CD4-positive, alpha-beta T cell treated with Interleukin-4 for 4 hours (primary cell): ENCODE data around the gene SUPV3L1.
A peak's percentile ranks its signal among the peaks of the same experiment; 100 is the strongest.

Experiments used
- DNase-seq: peaks from one replicate; pipeline ENCODE4 v3.0.0-alpha.2; 2020

Gene SUPV3L1

DNA sequence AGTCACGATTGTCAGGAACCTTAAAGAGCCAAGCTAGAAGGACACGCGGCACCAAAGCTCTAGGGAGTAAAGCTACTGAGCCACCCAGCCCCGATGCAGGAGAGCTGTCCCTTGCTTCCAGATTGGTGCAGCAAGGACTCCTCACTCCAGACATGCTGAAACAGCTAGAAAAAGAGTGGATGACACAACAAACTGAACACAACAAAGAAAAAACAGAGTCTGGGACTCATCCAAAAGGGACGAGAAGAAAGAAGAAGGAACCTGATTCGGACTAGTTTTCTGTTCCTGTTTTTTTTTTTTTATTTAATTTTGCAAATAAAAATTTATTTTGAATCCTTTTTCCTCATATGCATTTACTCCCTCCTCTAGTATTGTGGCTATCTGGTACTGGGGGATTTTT, 28.7 kb downstream of the SUPV3L1 start:
- DNase-seq, result no peak

DNA sequence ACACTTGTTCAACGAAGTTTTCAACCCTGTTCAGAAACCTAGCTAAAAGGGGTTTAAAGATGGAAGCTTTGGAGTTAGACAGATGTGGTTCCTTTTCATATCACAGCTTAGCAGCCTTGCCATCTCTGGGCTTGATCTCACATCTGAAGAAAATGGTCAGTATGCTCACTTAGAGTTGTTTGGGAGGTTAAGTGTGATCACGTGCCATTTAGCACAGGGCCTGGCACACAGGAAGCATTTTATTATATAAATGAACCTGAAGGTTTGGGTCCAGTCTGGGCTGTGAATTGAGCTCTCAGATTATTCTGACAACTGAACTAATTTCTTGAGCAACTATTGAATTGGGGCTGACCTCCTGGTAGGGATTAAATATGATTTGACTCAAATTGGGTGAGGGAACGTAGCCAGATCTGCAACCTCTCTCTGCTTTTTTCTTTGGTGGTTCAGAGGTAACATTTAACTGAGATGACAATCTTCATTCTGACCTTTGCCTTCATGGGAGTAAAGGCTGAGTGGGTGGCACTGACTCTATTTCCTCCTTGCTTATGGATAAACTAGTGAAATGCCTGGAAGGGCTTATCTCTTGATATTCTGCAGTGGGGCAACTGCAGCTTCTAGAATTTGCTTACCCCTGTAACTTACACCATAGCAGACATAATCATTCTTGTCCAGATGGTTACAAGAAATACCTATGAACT, 29.9 kb downstream of the SUPV3L1 start:
- no peak for DNase-seq

DNA sequence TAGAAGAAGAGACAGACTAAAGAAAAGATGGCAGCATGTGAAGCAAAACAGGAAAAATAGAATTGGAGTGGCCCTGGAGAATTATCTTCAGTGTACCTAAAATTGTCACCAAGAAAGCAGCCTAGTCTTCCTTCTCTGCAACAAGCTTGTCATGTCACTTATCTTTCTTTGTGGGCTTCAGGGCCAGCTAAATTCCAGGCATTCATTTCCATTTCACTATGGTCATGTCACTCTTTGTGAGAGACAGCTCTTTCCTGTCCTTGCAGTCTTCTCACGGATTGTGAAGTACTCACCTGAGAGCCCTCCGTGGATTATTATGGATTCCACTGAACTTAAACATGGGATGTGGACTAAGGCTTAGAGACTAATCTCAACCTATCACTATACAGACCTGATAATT, 31.1 kb downstream of the SUPV3L1 start:
- DNase-seq, result no peak

DNA sequence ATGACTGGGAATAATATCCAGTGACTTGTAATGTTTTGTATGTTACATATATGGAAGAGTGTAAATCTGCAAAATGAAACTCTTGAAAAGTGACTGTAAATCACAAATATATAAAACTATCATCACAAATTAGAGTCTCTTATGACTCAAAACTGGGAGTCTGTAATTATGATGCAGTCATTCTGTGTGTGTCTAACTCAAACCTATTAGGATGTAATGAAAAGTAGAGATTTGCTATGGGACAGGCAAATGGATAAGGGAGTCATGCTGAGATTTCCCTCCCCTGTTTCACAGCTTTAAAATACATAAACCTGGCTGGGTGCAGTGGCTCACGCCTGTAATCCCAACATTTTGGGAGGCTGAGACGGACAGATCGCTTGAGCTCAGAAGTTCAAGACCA, 31.5 kb downstream of the SUPV3L1 start:
- no peak for DNase-seq

DNA sequence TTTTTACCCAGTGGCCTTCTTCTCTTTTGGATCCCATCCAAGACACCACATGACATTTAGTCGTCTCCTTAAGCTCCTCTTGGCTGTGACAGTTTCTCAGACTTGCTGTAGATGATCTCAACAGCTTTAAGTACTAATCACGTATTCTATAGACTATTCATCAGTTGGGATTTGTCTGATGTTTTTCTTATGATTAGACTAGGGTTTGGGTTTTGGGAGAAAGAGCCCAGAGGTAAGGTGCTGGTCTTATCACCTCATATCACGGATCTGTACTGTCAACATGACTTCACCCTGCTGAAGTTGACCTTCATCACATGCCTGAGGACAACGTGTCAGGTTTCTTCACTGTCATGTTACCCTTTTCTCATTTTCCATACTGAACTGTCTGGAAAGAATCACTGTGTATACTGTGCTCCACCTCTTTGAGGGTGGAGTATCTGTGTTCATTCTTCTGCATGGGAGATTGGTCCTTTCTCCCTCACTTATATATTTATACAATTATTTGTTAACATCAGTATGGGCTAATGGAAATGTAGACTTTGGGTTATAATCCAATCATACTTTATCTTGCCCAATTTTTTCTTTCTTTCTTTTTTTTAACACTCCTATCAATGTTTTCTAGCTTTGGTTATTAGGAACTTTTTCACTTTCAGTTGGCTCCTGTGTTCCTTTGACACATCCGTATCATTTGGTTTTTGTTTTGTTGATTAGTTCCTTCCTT, 33.7 kb downstream of the SUPV3L1 start:
- no peak for DNase-seq

DNA sequence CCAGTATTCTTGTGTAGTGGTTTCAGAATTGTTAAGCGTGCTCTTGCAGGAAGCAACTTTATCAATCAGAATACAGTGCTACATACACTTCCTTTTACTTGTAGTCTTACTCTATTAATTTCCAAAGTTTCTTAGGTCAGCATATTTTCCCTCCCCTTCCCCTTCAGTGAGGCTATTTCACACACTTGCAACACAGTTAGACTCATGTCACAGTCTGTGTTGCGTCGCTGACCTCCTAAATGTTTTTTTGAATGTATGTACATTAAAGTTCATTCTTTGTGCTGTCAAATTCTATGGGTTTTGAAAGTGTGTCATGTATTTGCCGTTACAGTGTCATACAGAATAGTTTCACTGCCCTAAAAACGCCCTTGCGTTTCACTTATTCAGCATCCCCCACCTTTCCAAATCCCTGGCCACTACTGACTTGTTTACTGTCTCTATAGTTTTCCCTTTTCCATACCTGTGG, 34.7 kb downstream of the SUPV3L1 start:
- DNase-seq, result no peak

DNA sequence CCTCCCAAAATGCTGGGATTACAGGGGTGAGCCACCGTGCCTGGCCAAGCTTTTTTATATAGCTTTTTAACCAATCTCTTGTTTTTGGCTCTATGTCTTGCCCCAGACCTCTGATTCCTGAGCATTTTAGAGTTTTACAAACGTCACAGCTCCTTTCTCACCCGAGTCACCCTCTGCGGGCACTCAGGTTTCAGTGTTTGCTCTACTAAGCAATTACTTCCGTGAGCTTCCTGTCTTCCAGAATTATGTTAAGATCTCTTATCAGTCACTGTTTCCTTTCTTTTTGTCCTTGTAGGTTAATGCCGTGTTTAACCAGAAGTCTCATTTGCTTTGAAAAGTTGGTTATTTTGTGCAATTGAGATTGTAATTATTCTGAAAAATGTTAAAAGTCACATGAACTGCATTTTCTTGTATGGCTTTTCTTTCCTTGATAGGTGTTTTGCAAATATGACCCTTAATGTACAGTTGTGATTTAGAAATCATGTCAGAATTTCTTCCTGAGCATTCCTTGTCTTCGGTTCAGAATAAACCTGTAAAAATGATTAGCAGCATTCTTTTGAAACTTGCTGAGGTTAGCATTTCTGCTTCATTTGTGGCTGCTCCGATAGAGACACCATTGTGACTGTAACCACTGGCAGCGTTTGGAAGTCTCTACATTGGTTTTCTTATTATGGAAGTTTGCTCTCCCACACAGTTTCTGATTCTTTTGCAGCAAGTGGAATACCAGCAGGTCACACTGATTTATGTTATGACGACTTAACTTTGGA, 35.6 kb downstream of the SUPV3L1 start:
- peak; percentile 26 for DNase-seq

DNA sequence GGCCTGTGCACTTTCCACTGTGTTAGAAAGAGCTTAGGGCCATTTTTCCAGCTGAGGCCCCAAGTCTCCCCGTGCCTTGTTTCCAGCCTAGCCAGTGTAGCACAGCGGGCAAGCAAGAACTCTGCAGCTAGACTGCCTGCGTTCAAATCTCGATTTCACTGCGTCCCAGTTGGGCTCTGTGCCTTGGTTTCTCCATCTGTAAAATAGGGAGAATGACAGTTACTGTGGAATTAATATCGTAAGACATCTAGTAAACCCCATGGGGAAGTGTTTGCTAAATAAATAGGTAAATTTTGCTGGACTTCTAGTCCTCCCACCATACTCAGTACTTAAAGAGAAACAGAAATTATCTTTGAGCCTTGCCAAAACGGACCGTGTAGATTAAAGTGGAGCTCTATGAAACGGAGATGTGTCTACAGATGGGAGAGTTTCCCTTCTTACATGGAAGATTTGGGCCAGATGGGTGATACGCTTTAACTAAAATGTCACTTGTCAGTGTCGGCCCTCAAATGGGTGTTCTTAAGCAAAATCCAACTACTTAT, 36.6 kb downstream of the SUPV3L1 start:
- DNase-seq, result no peak

DNA sequence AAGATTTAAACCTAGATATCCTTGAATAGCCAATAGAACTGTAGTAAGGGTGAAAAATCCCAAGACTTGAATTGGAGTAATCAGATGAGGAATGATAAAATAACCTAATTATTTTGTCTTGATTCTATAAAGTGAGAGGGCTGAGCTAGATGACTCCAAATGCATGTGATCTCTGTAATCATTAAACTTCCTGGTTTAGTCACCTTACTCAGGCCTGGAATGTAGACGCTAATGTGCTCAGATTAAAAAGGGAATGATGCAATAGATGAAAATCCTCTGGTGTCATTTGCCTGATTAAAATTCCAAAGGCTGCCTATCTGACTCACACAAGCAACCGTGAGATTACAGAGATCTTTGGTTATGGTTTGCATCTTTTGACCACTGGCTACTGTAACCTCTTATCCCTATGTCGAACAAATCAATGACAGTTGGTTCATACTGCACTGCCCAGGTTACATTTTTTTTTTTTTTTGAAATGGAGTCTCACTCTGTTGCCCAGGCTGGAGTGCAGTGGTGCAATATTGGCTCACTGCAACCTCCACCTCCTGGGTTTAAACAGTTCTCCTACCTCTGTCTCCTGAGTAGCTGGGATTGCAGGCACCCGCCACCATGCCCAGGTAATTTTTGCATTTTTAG, 37.2 kb downstream of the SUPV3L1 start:
- no peak for DNase-seq

DNA sequence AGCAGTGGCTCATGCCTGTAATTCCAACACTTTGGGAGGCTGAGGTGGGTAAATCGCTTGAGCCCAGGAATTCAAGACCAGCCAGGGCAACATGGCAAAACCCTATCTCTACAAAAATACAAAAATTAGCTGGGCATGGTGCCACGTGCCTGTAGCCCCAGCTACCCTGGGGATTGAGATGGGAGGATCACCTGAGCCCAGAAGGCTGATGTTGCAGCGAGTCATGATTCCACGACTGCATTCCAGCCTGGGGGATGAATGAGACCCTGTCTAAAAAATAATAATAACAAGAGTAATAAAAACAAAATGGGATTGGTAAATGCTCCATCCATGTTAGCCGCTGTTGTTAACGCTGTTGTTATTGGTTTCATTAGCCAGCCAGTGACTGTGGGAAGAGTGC, 38.8 kb downstream of the SUPV3L1 start:
- DNase-seq, result no peak

DNA sequence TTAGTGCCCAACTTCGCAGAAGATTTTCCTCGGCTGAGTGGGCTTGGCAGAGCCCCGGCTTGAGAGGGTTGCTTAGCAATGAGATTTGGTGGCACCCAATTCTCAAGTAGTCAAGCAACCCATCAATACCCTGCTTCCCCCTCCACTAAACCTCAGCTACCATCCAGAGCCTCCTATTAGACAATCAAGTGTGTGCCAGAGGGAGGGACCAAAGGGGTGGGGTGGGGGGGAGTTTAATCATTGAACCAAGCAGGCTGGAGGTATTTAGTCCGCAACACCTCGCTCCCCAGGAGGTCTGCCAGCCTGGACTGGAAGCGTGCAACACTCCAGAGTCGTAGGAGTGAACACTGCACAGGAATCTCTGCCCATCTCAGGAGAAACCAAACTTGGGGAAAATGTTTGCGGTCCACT, 40.0 kb downstream of the SUPV3L1 start, which contains the start of gene HKDC1:
TSS of gene HKDC1 (plus strand) at position 292 of the 411 bp plus-strand sequence. CDS start at position 396, 104 bp downstream.
- no peak for DNase-seq

DNA sequence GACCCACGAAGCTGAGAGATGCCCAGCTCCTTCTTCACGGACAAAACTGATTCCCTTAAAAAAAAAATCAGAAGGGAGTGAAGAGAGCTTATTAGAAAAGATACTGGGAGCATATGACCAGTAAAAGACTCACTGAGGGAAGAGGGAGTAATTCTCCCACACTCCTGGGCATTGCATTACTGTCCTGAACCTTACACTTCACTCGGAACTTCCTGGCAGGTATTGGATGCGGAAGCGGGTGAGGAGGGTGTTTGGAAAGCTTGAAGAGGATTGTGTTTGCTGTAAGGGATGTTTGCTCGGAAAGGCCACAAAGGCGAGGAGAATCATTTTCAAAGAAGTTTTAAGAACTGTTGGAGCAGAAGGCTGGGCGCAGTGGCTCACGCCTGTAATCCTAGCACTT, 40.5 kb downstream of the SUPV3L1 start:
- no peak for DNase-seq

DNA sequence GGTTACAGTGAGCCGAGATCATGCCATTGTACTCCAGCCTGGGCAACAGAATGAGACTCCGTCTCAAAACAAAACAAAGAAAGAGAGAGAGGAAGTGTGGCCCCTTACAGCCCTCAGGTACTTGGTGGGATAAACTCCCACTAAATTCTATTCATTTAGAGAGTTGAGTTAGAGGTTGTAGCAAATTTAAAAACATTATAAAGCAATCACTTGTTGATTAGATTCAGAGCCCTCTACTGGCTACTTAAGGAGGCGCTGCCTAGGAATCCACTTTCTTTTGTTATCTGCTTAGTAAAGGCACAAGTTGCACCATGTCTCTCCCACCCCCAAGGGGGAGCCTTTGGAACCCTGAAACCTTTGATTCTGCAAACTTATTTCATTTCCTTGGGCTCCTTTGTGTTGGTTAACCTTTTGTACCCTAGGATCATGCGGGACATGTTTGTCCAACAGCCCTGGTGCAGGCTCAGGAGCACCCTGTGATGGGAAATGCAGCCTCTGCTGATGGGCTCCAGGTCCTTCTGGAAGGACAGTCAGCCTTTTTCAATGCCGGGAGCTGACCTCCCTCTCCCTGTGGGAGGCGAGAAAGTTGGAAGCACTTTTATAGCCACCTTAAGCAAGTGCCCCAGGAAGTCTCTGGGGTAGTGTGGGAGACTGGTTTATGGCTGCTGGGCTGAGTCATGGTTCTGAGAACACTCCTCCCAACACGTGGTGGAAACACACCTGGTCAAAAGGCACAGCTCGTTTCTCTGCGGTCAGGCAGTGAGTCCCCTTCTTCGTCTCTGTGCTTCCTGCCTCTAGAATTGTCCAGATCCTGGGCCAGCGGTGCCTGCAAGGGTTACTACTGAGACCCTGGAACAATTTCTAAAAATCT, 42.4 kb downstream of the SUPV3L1 start:
- DNase-seq, result peak; percentile 84

DNA sequence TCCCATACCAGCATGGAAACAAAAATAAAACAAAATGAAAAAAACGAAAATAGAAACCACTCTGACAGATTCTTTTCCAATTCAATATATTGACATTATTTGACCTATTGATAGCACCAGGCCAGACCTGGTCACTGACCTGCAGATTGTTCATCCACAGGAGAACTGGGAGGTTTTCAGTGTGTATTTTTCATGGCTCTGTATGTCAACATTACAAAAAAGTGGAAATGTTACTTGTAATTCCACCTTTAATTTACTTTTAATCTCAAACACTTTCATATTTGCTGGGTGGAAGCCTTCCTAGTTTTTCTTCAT, 43.0 kb downstream of the SUPV3L1 start:
- no peak for DNase-seq

DNA sequence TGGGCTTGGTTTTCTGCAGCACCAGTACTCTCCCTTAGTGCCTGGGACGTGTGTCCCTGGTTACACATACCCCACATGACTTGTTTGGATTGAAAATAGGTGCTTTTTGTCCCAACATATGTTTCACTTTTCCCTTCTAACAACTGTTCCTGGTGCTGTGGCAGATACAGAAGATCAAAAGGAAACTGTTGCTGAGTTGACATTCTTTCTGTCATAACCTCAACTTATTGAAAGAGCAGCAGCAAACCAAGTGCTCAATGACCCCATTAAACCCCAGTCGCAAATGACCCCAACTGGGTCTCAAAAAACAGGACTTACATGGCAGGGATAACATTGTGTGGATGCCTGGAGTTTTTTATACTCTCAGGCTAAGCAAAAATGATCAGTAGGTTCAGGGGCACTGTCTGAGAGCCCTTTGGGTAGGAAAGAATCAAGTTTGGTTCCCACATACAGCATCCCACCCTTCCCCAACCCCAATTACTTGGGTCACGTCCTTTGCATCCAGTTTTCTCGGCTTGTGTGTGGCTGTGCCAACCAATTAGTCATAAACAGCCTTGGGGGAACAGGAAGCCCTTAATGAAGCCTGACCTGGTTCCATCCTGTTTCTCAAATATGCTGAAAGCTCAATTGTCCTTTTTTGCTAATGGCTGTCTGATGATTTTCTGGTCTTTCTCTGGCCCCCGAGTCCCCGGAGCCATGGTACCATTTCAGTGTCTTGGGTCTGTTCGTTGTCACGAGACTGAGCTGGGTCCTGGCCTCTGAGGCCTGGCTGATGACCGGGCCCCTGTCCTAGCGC, 45.0 kb downstream of the SUPV3L1 start:
- DNase-seq, result peak; percentile 22

DNA sequence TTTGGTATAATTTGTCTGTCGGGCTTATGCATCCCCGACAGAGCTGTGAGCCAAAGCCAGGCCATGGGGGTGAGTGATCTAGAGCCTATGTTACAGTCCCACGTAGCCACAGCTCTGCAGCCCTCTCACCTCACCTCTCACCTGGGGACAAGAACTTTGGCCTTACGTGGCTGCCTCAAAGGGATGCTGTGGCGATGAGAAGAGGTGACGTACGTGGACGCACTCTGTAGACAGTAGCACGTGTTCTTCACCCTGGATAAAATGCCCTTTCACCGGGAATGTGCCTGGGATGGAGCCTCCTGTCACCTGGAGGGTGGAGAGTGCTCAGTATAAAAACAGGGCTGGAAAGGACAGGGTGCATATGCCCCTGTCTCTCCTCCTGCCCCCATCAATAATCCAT, 45.6 kb downstream of the SUPV3L1 start:
- DNase-seq, result no peak

DNA sequence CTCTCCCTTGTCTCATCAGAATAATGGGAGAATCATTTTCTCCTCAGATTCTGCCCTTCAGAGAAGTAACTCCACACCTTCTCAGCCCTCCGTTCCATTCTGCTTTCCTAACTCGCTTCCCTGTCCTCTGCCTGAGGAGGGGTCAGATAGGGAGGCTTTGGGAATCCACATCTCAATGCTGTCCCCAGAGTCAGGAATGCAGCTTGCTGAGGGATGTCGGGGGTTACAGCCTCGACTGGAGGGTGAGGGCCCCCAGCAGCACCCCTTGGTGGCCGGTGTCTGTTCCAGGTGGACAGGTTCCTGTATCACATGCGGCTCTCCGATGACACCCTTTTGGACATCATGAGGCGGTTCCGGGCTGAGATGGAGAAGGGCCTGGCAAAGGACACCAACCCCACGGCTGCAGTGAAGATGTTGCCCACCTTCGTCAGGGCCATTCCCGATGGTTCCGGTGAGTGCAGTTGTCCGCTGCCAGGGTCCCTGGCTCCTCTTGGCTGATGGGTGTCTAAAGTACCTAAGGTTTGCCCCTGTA, 47.0 kb downstream of the SUPV3L1 start:
- no peak for DNase-seq

DNA sequence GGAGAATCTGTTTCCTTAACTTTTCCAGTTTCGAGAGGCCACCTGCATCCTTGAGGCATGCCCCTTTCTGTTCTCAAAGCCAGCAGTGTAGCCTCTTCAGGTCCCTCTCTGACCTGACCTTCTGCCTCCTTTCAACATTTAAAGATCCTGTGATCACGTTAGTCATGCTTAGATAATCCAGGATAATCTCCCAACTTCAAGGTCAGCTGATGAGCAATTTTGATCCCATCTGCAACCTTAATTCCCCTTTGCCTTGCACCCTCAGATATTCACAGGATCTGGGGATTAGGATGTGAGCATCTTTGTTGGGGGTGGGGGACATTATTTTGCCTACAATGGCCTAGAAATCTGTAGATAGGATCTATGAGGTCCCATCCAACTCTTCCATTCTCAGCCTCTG, 48.1 kb downstream of the SUPV3L1 start:
- DNase-seq, result no peak

DNA sequence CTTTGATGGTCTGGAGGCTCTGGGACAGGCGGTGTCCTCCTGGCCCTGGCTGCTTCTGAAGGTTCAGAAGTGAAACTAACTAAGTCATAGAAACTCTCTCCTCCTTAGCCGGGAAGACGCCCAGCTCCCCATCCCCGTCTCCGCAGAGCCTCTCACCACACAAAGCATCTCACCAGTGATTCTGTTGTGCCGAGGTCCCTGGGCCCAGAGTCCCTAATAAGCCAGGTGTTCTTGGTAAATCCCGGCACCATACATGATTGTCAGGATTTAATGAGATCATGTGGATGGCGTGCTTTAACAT, 49.5 kb downstream of the SUPV3L1 start:
- DNase-seq, result no peak

DNA sequence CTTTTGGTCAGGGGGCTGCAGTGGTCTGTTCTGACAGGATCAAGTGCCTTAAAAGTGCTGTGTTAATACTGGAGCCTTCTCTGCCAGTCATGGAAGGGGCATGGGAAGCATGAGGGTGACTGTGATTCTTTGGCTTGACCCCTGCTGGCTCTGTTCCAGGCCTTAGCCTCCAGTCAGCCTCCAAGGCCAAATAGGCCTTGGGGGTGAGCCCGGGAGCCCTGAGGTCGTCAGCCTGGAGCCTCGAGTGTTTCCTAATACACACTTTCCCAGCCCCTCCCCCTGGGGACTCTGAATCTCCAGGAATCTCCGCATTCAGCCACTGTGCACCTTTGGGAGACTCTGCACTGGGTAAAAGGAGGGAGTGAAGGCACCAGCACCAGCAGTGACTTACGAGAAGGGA, 50.1 kb downstream of the SUPV3L1 start:
- no peak for DNase-seq

DNA sequence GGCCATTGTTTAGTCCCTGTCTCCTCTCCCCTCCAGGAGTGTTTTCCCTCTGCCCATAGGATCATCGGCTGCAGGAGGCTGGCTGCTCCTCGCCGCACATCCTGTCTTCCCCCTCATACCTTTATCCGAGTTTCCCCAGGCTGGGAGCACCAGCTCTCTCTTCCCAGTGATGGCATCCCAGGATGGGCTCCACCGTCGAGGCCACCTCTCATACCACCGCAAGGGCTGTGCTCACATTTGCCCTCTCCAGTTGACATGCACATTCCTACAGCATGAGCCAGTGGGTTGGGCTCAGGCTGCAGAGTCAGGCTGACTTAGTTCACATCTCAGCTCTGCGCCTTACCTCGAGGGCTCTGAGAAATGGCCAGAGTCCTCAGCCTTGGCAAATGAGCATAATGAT, 52.2 kb downstream of the SUPV3L1 start:
- no peak for DNase-seq
